K562 (cell line): ENCODE measurements around the gene DKK1. TPM values are rescaled to one million over a fixed set of nuclear protein-coding genes. Genes with fewer than 3 reads are reported as not detected.

Source experiments
- ATAC-seq: fragments of 200-7000 bp; cut with Tn5 transposase; 3 replicates; pipeline ENCODE4 v1.9.1; 2020; ENCODE audit warnings: moderate library complexity
- BruUV-seq: library from RNA; stranded (reverse); fragments of 400-500 nt; replicated peaks from 2 replicates; lab custom pipeline; 2021; lab: Mats Ljungman, UMichigan
- CTCF ChIA-PET: fragments of 300-600 bp; formaldehyde crosslinking; extraction: SDS; loops from one replicate; lab custom pipeline; 2021; ENCODE audit warnings: low intra/inter-chr PET ratio; lab: Yijun Ruan, JAX
- POLR2A ChIA-PET: fragments of 300-600, 350-650 bp; sonication (Branson Sonifier 250); formaldehyde crosslinking; extraction: SDS; loops from one replicate; lab custom pipeline; 2021; ENCODE audit warnings: antibody characterized with exemption, inconsistent platforms; lab: Yijun Ruan, JAX
- DNase-seq, 4 experiments: peaks; one replicate each; pipeline versions ENCODE4 v3.0.0 to v3.0.0-alpha.2; 2011 to 2018; ENCODE audit warnings: low spot score in 3 of 4, mixed read lengths in 3 of 4; ENCODE audit errors: extremely low read depth in 1 of 4
- FAIRE-seq: peaks from 2 replicates; lab custom pipeline; 2011; peaks lifted over from hg19 to GRCh38; lab: Jason Lieb, UNC
- H2AFZ ChIP-seq: 2 replicates; pipeline ENCODE4 v1.6.0; 2011; ENCODE audit warnings: low read depth, low read length, control low read depth, inconsistent platforms
- H3K27ac ChIP-seq: fragments of 200-600 bp; 3 replicates; pipeline ENCODE4 v1.8.0; 2011; ENCODE audit warnings: low read depth, mild to moderate bottlenecking, control low read depth, inconsistent platforms, low read length, moderate library complexity, mixed read lengths; ENCODE audit errors: extremely low read depth
- H3K27me3 ChIP-seq, 2 experiments: fragments of 300-600 bp in 1 of 2; 2 replicates in 1 of 2; 3 replicates in 1 of 2; pipeline versions ENCODE4 v1.6.0 to v1.8.0; 2011; ENCODE audit warnings: inconsistent platforms in 2 of 2, low read length in 2 of 2, mild to moderate bottlenecking in 1 of 2, mixed read lengths in 1 of 2, moderate library complexity in 1 of 2; ENCODE audit not compliant: control insufficient read depth in 2 of 2, insufficient read depth in 2 of 2
- H3K36me3 ChIP-seq: fragments of 300-600 bp; 3 replicates; pipeline ENCODE4 v1.8.0; 2011; ENCODE audit warnings: mild to moderate bottlenecking, low read length, inconsistent platforms; ENCODE audit not compliant: control insufficient read depth, insufficient read depth
- H3K4me1 ChIP-seq, 2 experiments: fragments of 200-600 bp in 1 of 2; replicated peaks in 1 of 2; 2 replicates in 1 of 2; 3 replicates in 1 of 2; pipeline versions ENCODE4 v1.5.1 to v1.8.0; 2011; ENCODE audit warnings: inconsistent platforms in 2 of 2, low read length in 2 of 2, mild to moderate bottlenecking in 1 of 2, mixed read lengths in 1 of 2, moderate library complexity in 1 of 2; ENCODE audit not compliant: control insufficient read depth in 2 of 2, insufficient read depth in 2 of 2
- H3K4me2 ChIP-seq: 2 replicates; pipeline ENCODE4 v1.6.1; 2011; ENCODE audit warnings: low read length, control low read depth, inconsistent platforms, mixed read lengths; ENCODE audit not compliant: insufficient read depth
- H3K4me3 ChIP-seq: fragments of 200-600 bp; sonication (generic), shearing (Covaris generic); 2 replicates; pipeline ENCODE4 v1.5.1; 2016; ENCODE audit warnings: control low read depth, inconsistent platforms
- H3K79me2 ChIP-seq: fragments of 200-600 bp; 3 replicates; pipeline ENCODE4 v1.8.0; 2011; ENCODE audit warnings: low read length, inconsistent platforms; ENCODE audit not compliant: control insufficient read depth, insufficient read depth
- H3K9ac ChIP-seq, 2 experiments: 2 replicates each; pipeline versions ENCODE4 v1.6.0 to v1.6.1; 2011; ENCODE audit warnings: low read depth in 2 of 2, low read length in 2 of 2, control low read depth in 1 of 2, inconsistent platforms in 1 of 2, mild to moderate bottlenecking in 1 of 2, mixed read lengths in 1 of 2; ENCODE audit not compliant: insufficient read depth in 1 of 2
- H3K9me1 ChIP-seq: one replicate; pipeline ENCODE4 v1.6.0; 2011; ENCODE audit warnings: inconsistent platforms, mild to moderate bottlenecking, low read length, moderate library complexity; ENCODE audit not compliant: control insufficient read depth, insufficient read depth
- H3K9me3 ChIP-seq: replicated peaks from 2 replicates; pipeline ENCODE4 v1.5.1; 2011; ENCODE audit warnings: low read depth, low read length, inconsistent platforms; ENCODE audit not compliant: control insufficient read depth, insufficient read depth
- H4K20me1 ChIP-seq: replicated peaks from 2 replicates; pipeline ENCODE4 v1.6.1; 2011; ENCODE audit warnings: low read length, inconsistent platforms, mixed read lengths; ENCODE audit not compliant: control insufficient read depth, insufficient read depth
- ASH1L ChIP-seq: fragments of 450-650 bp; IDR thresholded peaks from 2 replicates; pipeline ENCODE4 v1.6.1; 2018; ENCODE audit warnings: borderline replicate concordance, mild to moderate bottlenecking, low read depth; ENCODE audit not compliant: partially characterized antibody
- CCNT2 ChIP-seq: IDR thresholded peaks from 2 replicates; pipeline ENCODE4 v1.6.1; 2011; ENCODE audit warnings: borderline replicate concordance, low read depth, mild to moderate bottlenecking, moderate library complexity, mixed read lengths, low read length; ENCODE audit not compliant: insufficient read length; ENCODE audit errors: extremely low read depth
- DDX20 ChIP-seq: fragments of 450-650 bp; IDR thresholded peaks from 2 replicates; pipeline ENCODE4 v1.6.1; 2016; ENCODE audit warnings: missing genetic modification characterization, low read depth, mild to moderate bottlenecking, missing compliant biosample characterization, moderate library complexity
- MEF2A ChIP-seq: IDR thresholded peaks from 2 replicates; pipeline ENCODE4 v1.6.1; 2011; ENCODE audit warnings: low read depth, mild to moderate bottlenecking, low read length, moderate library complexity; ENCODE audit not compliant: control insufficient read depth
- NEUROD1 ChIP-seq: fragments of 150-350 bp; IDR thresholded peaks from 2 replicates; pipeline ENCODE4 v1.6.1; 2014; ENCODE audit warnings: borderline replicate concordance, low read length, low read depth; ENCODE audit not compliant: partially characterized antibody
- NR1H2 ChIP-seq: sonication (generic); formaldehyde crosslinking; IDR thresholded peaks from 2 replicates; pipeline ENCODE4 v1.4.0; 2020; ENCODE audit warnings: mild to moderate bottlenecking, missing genetic modification reagents
- PHF8 ChIP-seq: fragments of 200-600 bp; sonication (generic); IDR thresholded peaks from 2 replicates; pipeline ENCODE4 v1.6.1; 2012; ENCODE audit warnings: mixed run types, mild to moderate bottlenecking, inconsistent platforms, low read length, moderate library complexity, borderline replicate concordance
- SREBF2 ChIP-seq: sonication (generic); formaldehyde crosslinking; IDR thresholded peaks from 2 replicates; pipeline ENCODE4 v1.4.0; 2020; ENCODE audit warnings: mild to moderate bottlenecking, missing genetic modification reagents
- TAF9B ChIP-seq: fragments of 450-650 bp; IDR thresholded peaks from 2 replicates; pipeline ENCODE4 v1.6.1; 2018; ENCODE audit warnings: mild to moderate bottlenecking; ENCODE audit not compliant: partially characterized antibody
- TCF7L2 ChIP-seq: fragments of 150-350 bp; IDR thresholded peaks from 2 replicates; pipeline ENCODE4 v1.6.1; 2016; ENCODE audit warnings: low read depth, mild to moderate bottlenecking, low read length, moderate library complexity
- U2AF1 ChIP-seq: fragments of 200-400 bp; formaldehyde crosslinking; optimal IDR thresholded peaks from 2 replicates; pipeline ENCODE3; 2017; ENCODE audit warnings: mild to moderate bottlenecking, low read depth, low read length, moderate library complexity
- ZNF431 ChIP-seq: sonication (generic); formaldehyde crosslinking; IDR thresholded peaks from 2 replicates; pipeline ENCODE4 v1.8.0; 2022; ENCODE audit warnings: mild to moderate bottlenecking, missing genetic modification reagents
- whole genome bisulfite sequencing: fragments of 100-300 bp; shearing (Covaris generic); methylation state at CpG from one replicate; pipeline ENCODE4 v1.1.6; 2016; ENCODE audit warnings: low coverage, mixed read lengths; ENCODE audit not compliant: insufficient coverage; ENCODE audit errors: missing lambda C conversion rate; 5-methylcytosine and 5-hydroxymethylcytosine counted together
- in situ Hi-C: fragments of 300-500 bp; cut with MboI; formaldehyde crosslinking; loops from 4 replicates; pipeline ENCODE4 v1.15.0; 2018; ENCODE audit warnings: inconsistent platforms, mixed read lengths
- intact Hi-C: fragments of 100-400 bp; cut with micrococcal nuclease; formaldehyde crosslinking; loops from 2 replicates; pipeline ENCODE4 v1.14.2; 2022
- polyA plus RNA-seq, 8 experiments: library from polyadenylated mRNA; depleted of rRNA in 4 of 8; stranded (reverse) in 5 of 8; unstranded in 3 of 8; fragments of >200 nt; fragmentation: Nextera tagmentation in 2 of 8; fragmentation: Illumina TruSeq in 1 of 8; extraction: Ambion mirVana in 2 of 8; extraction: Trizol in 1 of 8; gene quantifications; 2 replicates each; pipeline versions ENCODE4 v1.2.1 to v1.2.3, GENCODE V29; 2011 to 2014; ENCODE audit warnings: inconsistent platforms in 1 of 8, missing spikeins in 1 of 8
- total RNA-seq, 7 experiments: library from RNA; depleted of rRNA in 6 of 7; stranded (reverse); fragments of >200 nt in 6 of 7; fragmentation: Illumina TruSeq in 2 of 7; extraction: Trizol in 2 of 7; gene quantifications; 2 replicates each; pipeline versions ENCODE4 v1.2.1 to v1.2.3, GENCODE V29; 2011 to 2021; ENCODE audit warnings: low replicate concordance in 1 of 7
- TF ChIP-seq, protein P1 (sequence below): fragments of 450-650 bp; formaldehyde crosslinking; IDR thresholded peaks from 2 replicates; pipeline ENCODE4 v1.4.0; 2020; ENCODE audit warnings: mild to moderate bottlenecking, moderate library complexity
- TF ChIP-seq, protein P2 (sequence below): fragments of 450-650 bp; IDR thresholded peaks from 2 replicates; pipeline ENCODE4 v1.6.1; 2016; ENCODE audit warnings: missing biosample characterization, missing genetic modification characterization

The DKK1 gene
- total and polyA plus RNA-seq, 9 of the 15 experiments (the other 6 are each of a cell fraction or from before 2014, with no cell fraction given), result 0.13 TPM; not detected in 8

GRCh38 chr10:52287866-52288265 is 26.2 kb upstream of the DKK1 start:
- TF ChIP-seq NR1H2 (no peak), U2AF1 (no peak), TCF7L2 (no peak), TAF9B (no peak), NEUROD1 (no peak), MEF2A (no peak), PHF8 (no peak), CCNT2 (no peak), ZNF431 (CRISPR knock-in tag) (no peak), ASH1L (no peak), DDX20 (tag) (no peak), SREBF2 (CRISPR knock-in tag) (no peak)
- TF ChIP-seq, protein P1, sequence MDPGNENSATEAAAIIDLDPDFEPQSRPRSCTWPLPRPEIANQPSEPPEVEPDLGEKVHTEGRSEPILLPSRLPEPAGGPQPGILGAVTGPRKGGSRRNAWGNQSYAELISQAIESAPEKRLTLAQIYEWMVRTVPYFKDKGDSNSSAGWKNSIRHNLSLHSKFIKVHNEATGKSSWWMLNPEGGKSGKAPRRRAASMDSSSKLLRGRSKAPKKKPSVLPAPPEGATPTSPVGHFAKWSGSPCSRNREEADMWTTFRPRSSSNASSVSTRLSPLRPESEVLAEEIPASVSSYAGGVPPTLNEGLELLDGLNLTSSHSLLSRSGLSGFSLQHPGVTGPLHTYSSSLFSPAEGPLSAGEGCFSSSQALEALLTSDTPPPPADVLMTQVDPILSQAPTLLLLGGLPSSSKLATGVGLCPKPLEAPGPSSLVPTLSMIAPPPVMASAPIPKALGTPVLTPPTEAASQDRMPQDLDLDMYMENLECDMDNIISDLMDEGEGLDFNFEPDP (CRISPR knock-in tag), result no peak
- TF ChIP-seq, protein P2, sequence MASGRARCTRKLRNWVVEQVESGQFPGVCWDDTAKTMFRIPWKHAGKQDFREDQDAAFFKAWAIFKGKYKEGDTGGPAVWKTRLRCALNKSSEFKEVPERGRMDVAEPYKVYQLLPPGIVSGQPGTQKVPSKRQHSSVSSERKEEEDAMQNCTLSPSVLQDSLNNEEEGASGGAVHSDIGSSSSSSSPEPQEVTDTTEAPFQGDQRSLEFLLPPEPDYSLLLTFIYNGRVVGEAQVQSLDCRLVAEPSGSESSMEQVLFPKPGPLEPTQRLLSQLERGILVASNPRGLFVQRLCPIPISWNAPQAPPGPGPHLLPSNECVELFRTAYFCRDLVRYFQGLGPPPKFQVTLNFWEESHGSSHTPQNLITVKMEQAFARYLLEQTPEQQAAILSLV (tag), result no peak
- intact Hi-C loops, result no loop called here
- POLR2A ChIA-PET, result no interaction called here

More at GRCh38 chr10:52287866-52288265, 26.2 kb upstream of the DKK1 start:
- Histone ChIP-seq H3K27me3 (no peaks in the 10 kb centered on the region), H3K9ac (no peak overlapping the region), H3K9me1 (no peaks in the 10 kb centered on the region), H2AFZ (no peak overlapping the region), H3K36me3 (no peaks in the 10 kb centered on the region), H3K4me1 (no peaks in the 10 kb centered on the region), H3K9me3 (no peaks in the 10 kb centered on the region), H3K4me3 (no peak overlapping the region), H3K27ac (no peak overlapping the region), H4K20me1 (no peaks in the 10 kb centered on the region), H3K4me2 (no peak overlapping the region), H3K79me2 (no peaks in the 10 kb centered on the region)
- BruUV-seq, result no TSS peak
- ATAC-seq (no peak), FAIRE-seq (no peak), DNase-seq (no peak)
- CTCF ChIA-PET, result no interaction called here
- 0% methylated on average over 1 of the region's 1 CpG for WGBS
- in situ Hi-C loops, result no loop called here
